HepG2 (cell line): ENCODE results near the gene RNF213. TPM values are rescaled to one million over a fixed set of nuclear protein-coding genes. Genes with fewer than 3 reads are reported as not detected.
A peak's percentile ranks its signal among the peaks of the same experiment; 100 is the strongest.

Experiments used
- ATAC-seq: fragments of 200-7000 bp; cut with Tn5 transposase; 3 replicates; pipeline ENCODE4 v1.9.1; 2020; ENCODE audit warnings: mild to moderate bottlenecking, moderate library complexity
- BruUV-seq: library from RNA; stranded (reverse); fragments of 400-500 nt; replicated peaks from 2 replicates; lab custom pipeline; 2021; lab: Mats Ljungman, UMichigan
- CTCF ChIA-PET: fragments of 300-600 bp; formaldehyde crosslinking; extraction: SDS; loops from one replicate; lab custom pipeline; 2021; ENCODE audit warnings: low total read pairs, inconsistent platforms, low intra/inter-chr PET ratio; lab: Yijun Ruan, JAX
- POLR2A ChIA-PET: fragments of 350-600 bp; sonication (Branson Sonifier 250); formaldehyde crosslinking; loops from one replicate; lab custom pipeline; 2020; ENCODE audit warnings: antibody characterized with exemption, inconsistent platforms; lab: Yijun Ruan, JAX
- DNase-seq: peaks from one replicate; pipeline ENCODE4 v3.0.0-alpha.2; 2015; ENCODE audit warnings: low spot score
- FAIRE-seq: peaks from 3 replicates; lab custom pipeline; 2011; peaks lifted over from hg19 to GRCh38; lab: Jason Lieb, UNC
- H2AFZ ChIP-seq: one replicate; pipeline ENCODE4 v1.6.1; 2011; ENCODE audit warnings: low read length, inconsistent platforms
- H3K27ac ChIP-seq: fragments of 300-600 bp; 3 replicates; pipeline ENCODE4 v1.8.0; 2011; ENCODE audit warnings: mixed run types, mild to moderate bottlenecking, mixed read lengths, low read length, inconsistent platforms; ENCODE audit not compliant: insufficient read depth; ENCODE audit errors: extremely low read length
- H3K27me3 ChIP-seq, 2 experiments: fragments of 200-600 bp in 1 of 2; 2 replicates in 1 of 2; 3 replicates in 1 of 2; pipeline versions ENCODE4 v1.6.0 to v1.8.0; 2011; ENCODE audit warnings: low read length in 2 of 2, mild to moderate bottlenecking in 2 of 2, moderate library complexity in 2 of 2, inconsistent platforms in 1 of 2; ENCODE audit not compliant: insufficient read depth in 2 of 2, control insufficient read depth in 1 of 2
- H3K36me3 ChIP-seq, 2 experiments: fragments of 200-600 bp in 1 of 2; replicated peaks in 1 of 2; 2 replicates in 1 of 2; 3 replicates in 1 of 2; pipeline versions ENCODE4 v1.5.1 to v1.8.0; 2011; ENCODE audit warnings: low read length in 2 of 2, inconsistent platforms in 1 of 2; ENCODE audit not compliant: insufficient read depth in 2 of 2, control insufficient read depth in 1 of 2
- H3K4me1 ChIP-seq: 2 replicates; pipeline ENCODE4 v1.5.1; 2012; ENCODE audit warnings: low read length, inconsistent platforms; ENCODE audit not compliant: insufficient read depth
- H3K4me2 ChIP-seq: 2 replicates; pipeline ENCODE4 v1.6.0; 2011; ENCODE audit warnings: low read depth, low read length, inconsistent platforms
- H3K4me3 ChIP-seq, 3 experiments: fragments of 200-600 bp in 1 of 3; sonication (generic), shearing (Covaris generic) in 1 of 3; replicated peaks in 1 of 3; 2 replicates each; pipeline ENCODE4 v1.5.1; 2011 to 2016; ENCODE audit warnings: low read length in 3 of 3, inconsistent platforms in 2 of 3, low read depth in 2 of 3, mild to moderate bottlenecking in 2 of 3, control low read depth in 1 of 3, mixed read lengths in 1 of 3; ENCODE audit not compliant: insufficient read depth in 1 of 3
- H3K79me2 ChIP-seq: one replicate; pipeline ENCODE4 v1.6.1; 2011; ENCODE audit warnings: low read length, inconsistent platforms; ENCODE audit not compliant: insufficient read depth
- H3K9ac ChIP-seq: 2 replicates; pipeline ENCODE4 v1.6.0; 2011; ENCODE audit warnings: mild to moderate bottlenecking, low read depth, low read length, inconsistent platforms; ENCODE audit not compliant: insufficient read depth
- H3K9me3 ChIP-seq: 2 replicates; pipeline ENCODE4 v1.5.1; 2012; ENCODE audit warnings: mild to moderate bottlenecking, low read length
- H4K20me1 ChIP-seq: 2 replicates; pipeline ENCODE4 v1.6.0; 2011; ENCODE audit warnings: inconsistent platforms, mild to moderate bottlenecking, low read length, moderate library complexity; ENCODE audit not compliant: insufficient read depth
- AGO2 ChIP-seq: fragments of 200-400 bp; formaldehyde crosslinking; optimal IDR thresholded peaks from 2 replicates; pipeline ENCODE3; 2017; ENCODE audit warnings: mild to moderate bottlenecking, low read depth, low read length, moderate library complexity
- CREB1 ChIP-seq, 2 experiments: fragments of 450-650 bp in 1 of 2; IDR thresholded peaks; 2 replicates each; pipeline ENCODE4 v1.6.1; 2016 to 2017; ENCODE audit warnings: control low read depth in 1 of 2, mild to moderate bottlenecking in 1 of 2, missing compliant biosample characterization in 1 of 2, missing genetic modification characterization in 1 of 2
- DR1 ChIP-seq: sonication (generic); formaldehyde crosslinking; IDR thresholded peaks from 2 replicates; pipeline ENCODE4 v1.8.0; 2021; ENCODE audit warnings: mild to moderate bottlenecking, missing genetic modification reagents, inconsistent platforms
- GFI1 ChIP-seq: sonication (generic); formaldehyde crosslinking; IDR thresholded peaks from 2 replicates; pipeline ENCODE4 v1.5.0; 2020; ENCODE audit warnings: missing genetic modification reagents, mild to moderate bottlenecking, borderline replicate concordance
- HINFP ChIP-seq: sonication (generic); formaldehyde crosslinking; IDR thresholded peaks from 2 replicates; pipeline ENCODE4 v1.4.0; 2020; ENCODE audit warnings: low read depth, mild to moderate bottlenecking, missing genetic modification reagents
- KDM1A ChIP-seq: IDR thresholded peaks from 2 replicates; pipeline ENCODE4 v1.6.1; 2016; ENCODE audit warnings: missing compliant biosample characterization
- MTA1 ChIP-seq: sonication (generic); formaldehyde crosslinking; IDR thresholded peaks from 2 replicates; pipeline ENCODE4 v1.4.0; 2020; ENCODE audit warnings: missing genetic modification reagents, mild to moderate bottlenecking, borderline replicate concordance
- MXD4 ChIP-seq: IDR thresholded peaks from 2 replicates; pipeline ENCODE4 v1.6.1; 2016; ENCODE audit warnings: mild to moderate bottlenecking, missing biosample characterization, missing genetic modification reagents
- NBN ChIP-seq: fragments of 450-650 bp; conservative IDR thresholded peaks from 2 replicates; pipeline ENCODE4 v1.6.1; 2017
- RNF2 ChIP-seq: fragments of 450-650 bp; conservative IDR thresholded peaks from 2 replicates; pipeline ENCODE4 v1.6.1; 2016; ENCODE audit warnings: low read depth
- SMC3 ChIP-seq: IDR thresholded peaks from 2 replicates; pipeline ENCODE4 v1.6.1; 2011; ENCODE audit warnings: low read length, improper control_type of control experiment
- SP5 ChIP-seq: IDR thresholded peaks from 2 replicates; pipeline ENCODE4 v1.6.1; 2016; ENCODE audit warnings: low read depth, borderline replicate concordance
- ZFP36L1 ChIP-seq: sonication (generic); formaldehyde crosslinking; IDR thresholded peaks from 2 replicates; pipeline ENCODE4 v1.8.0; 2022; ENCODE audit warnings: mild to moderate bottlenecking, missing genetic modification reagents, moderate library complexity
- ZNF674 ChIP-seq: sonication (generic); formaldehyde crosslinking; IDR thresholded peaks from 2 replicates; pipeline ENCODE4 v1.5.0; 2020; ENCODE audit warnings: low read depth, mild to moderate bottlenecking, missing genetic modification reagents
- ZSCAN12 ChIP-seq: sonication (generic); formaldehyde crosslinking; IDR thresholded peaks from 2 replicates; pipeline ENCODE4 v1.9.0; 2021; ENCODE audit warnings: mild to moderate bottlenecking, missing genetic modification reagents
- WGBS: methylation state at CpG from one replicate; pipeline ENCODE4 v1.1.6; 2017; ENCODE audit warnings: low lambda C conversion rate; 5-methylcytosine and 5-hydroxymethylcytosine counted together
- in situ Hi-C: cut with HindIII; loops from 2 replicates; pipeline ENCODE4 v1.10.0; 2017; ENCODE audit warnings: low pct_unique_long_range_greater_than_20kb; ENCODE audit not compliant: extremely low pct_ligation_motif_present
- intact Hi-C: fragments of 100-400 bp; cut with micrococcal nuclease; formaldehyde crosslinking; loops from one replicate; pipeline ENCODE4 v1.10.0; 2022; ENCODE audit not compliant: unreplicated experiment
- polyA plus RNA-seq, 8 experiments: library from polyadenylated mRNA; depleted of rRNA in 3 of 8; stranded (reverse) in 7 of 8; unstranded in 1 of 8; fragments of >200 nt; fragmentation: Illumina TruSeq in 4 of 8; extraction: Trizol in 4 of 8; gene quantifications; 2 replicates each; pipeline versions ENCODE4 v1.2.1 to v1.2.3, GENCODE V29; 2011 to 2016; ENCODE audit warnings: low read depth in 4 of 8, missing spikeins in 1 of 8, mixed read lengths in 1 of 8; ENCODE audit not compliant: insufficient read depth in 1 of 8
- total RNA-seq, 5 experiments: library from RNA; depleted of rRNA; stranded (reverse); fragments of >200 nt; fragmentation: Illumina TruSeq; extraction: Trizol; gene quantifications; 2 replicates each; pipeline ENCODE4 v1.2.3, GENCODE V29; 2016; ENCODE audit warnings: low read depth in 1 of 5
- TF ChIP-seq, protein P1 (sequence below): sonication (generic); formaldehyde crosslinking; conservative IDR thresholded peaks from 2 replicates; pipeline ENCODE4 v1.8.1; 2023; ENCODE audit warnings: missing genetic modification reagents
- TF ChIP-seq, protein P2 (sequence below): fragments of 450-650 bp; IDR thresholded peaks from 2 replicates; pipeline ENCODE4 v1.6.1; 2016

RNF213 gene
- total and polyA plus RNA-seq, 2 of the 13 experiments (the other 11 are each of a cell fraction or from before 2014, with no cell fraction given), result 38.6 to 38.7 TPM

GRCh38 chr17:80290156-80290555, 29.5 kb downstream of the RNF213 start:
- in situ Hi-C loops, result no loop called here
- TF ChIP-seq GFI1 (CRISPR knock-in tag), result no peak
- no peak for TF ChIP-seq RNF2
- no peak for TF ChIP-seq MXD4 (CRISPR knock-in tag)
- no peak for TF ChIP-seq KDM1A (CRISPR knock-in tag)
- TF ChIP-seq ZSCAN12, result no peak
- TF ChIP-seq, protein P1, sequence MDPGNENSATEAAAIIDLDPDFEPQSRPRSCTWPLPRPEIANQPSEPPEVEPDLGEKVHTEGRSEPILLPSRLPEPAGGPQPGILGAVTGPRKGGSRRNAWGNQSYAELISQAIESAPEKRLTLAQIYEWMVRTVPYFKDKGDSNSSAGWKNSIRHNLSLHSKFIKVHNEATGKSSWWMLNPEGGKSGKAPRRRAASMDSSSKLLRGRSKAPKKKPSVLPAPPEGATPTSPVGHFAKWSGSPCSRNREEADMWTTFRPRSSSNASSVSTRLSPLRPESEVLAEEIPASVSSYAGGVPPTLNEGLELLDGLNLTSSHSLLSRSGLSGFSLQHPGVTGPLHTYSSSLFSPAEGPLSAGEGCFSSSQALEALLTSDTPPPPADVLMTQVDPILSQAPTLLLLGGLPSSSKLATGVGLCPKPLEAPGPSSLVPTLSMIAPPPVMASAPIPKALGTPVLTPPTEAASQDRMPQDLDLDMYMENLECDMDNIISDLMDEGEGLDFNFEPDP (CRISPR knock-in tag), result no peak
- no peak for TF ChIP-seq SP5
- TF ChIP-seq ZFP36L1 (CRISPR knock-in tag), result no peak
- no peak for TF ChIP-seq ZNF674 (CRISPR knock-in tag)
- TF ChIP-seq CREB1 (IDR thresholded peaks at IDR 0.05), result no peak
- no peak for TF ChIP-seq CREB1 (CRISPR knock-in tag; IDR thresholded peaks at IDR 0.05)
- no peak for TF ChIP-seq HINFP (CRISPR knock-in tag)
- TF ChIP-seq MTA1, result peak; percentile 29; the same call in 1 of the 2 replicates
- TF ChIP-seq AGO2, result peak; percentile 38
- no peak for TF ChIP-seq SMC3
- TF ChIP-seq, protein P2, sequence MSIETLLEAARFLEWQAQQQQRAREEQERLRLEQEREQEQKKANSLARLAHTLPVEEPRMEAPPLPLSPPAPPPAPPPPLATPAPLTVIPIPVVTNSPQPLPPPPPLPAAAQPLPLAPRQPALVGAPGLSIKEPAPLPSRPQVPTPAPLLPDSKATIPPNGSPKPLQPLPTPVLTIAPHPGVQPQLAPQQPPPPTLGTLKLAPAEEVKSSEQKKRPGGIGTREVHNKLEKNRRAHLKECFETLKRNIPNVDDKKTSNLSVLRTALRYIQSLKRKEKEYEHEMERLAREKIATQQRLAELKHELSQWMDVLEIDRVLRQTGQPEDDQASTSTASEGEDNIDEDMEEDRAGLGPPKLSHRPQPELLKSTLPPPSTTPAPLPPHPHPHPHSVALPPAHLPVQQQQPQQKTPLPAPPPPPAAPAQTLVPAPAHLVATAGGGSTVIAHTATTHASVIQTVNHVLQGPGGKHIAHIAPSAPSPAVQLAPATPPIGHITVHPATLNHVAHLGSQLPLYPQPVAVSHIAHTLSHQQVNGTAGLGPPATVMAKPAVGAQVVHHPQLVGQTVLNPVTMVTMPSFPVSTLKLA, result peak; percentile 70
- TF ChIP-seq DR1, result no peak
- no peak for TF ChIP-seq NBN
- Histone ChIP-seq H3K27me3 (no peaks in the 10 kb centered on the region), H3K4me1 (peaks cover 14% of the 10 kb centered on the region), H3K27ac (no peak overlapping the region), H3K9ac (no peak overlapping the region), H4K20me1 (no peaks in the 10 kb centered on the region), H3K79me2 (no peaks in the 10 kb centered on the region), H3K9me3 (no peaks in the 10 kb centered on the region), H2AFZ (no peak overlapping the region), H3K4me3 (no peak overlapping the region), H3K36me3 (peaks cover 29 to 55% of the 10 kb centered on the region in 2 experiments), H3K4me2 (no peak overlapping the region)
- WGBS, result 95% methylated on average over 25 of the region's 25 CpGs
- ATAC-seq, result no peak
- no TSS peak for BruUV-seq
- intact Hi-C loops, result no loop called here
- CTCF ChIA-PET, result no interaction called here
- DNase-seq, result no peak
- no peak for FAIRE-seq
- POLR2A ChIA-PET, result no interaction called here
